ENCODE data around the gene CIAO2A.
"Not testable (repeated sequence)": the region's sequence is repeated elsewhere in the genome, so short reads cannot be mapped to it uniquely, and the experiment has no call there.

The CIAO2A gene

GRCh38 chr15:64111679-64112050 is 18.0 kb upstream of the CIAO2A start:
- DNase-seq: no peak

- no peak for DNase-seq
Observed at GRCh38 chr15:64110950-64111678, 17.5 kb upstream of the CIAO2A start.

GRCh38 chr15:64110108-64110701 is 16.6 kb upstream of the CIAO2A start:
- not testable (repeated sequence) for DNase-seq

- no peak for DNase-seq
Observed at GRCh38 chr15:64107337-64107736, 13.7 kb upstream of the CIAO2A start.

- DNase-seq: no peak
Observed at GRCh38 chr15:64105113-64105704, 11.6 kb upstream of the CIAO2A start.

GRCh38 chr15:64102497-64102896 is 8.9 kb upstream of the CIAO2A start:
- DNase-seq: no peak

- no peak for DNase-seq
Observed at GRCh38 chr15:64100958-64101357, 7.3 kb upstream of the CIAO2A start.

- DNase-seq: no peak
Observed at GRCh38 chr15:64099379-64099778, 5.7 kb upstream of the CIAO2A start.

- DNase-seq: no peak
Observed at GRCh38 chr15:64096668-64097384, 3.2 kb upstream of the CIAO2A start.

- peak; percentile 83 to 97 (median 93) for DNase-seq
Observed at GRCh38 chr15:64095795-64096667, 2.4 kb upstream of the CIAO2A start, which contains the start of gene SNX1. SNX1 (plus strand) TSS chr15:64095982; CDS start chr15:64096014, 32 bp downstream.

- DNase-seq: no peak
Observed at GRCh38 chr15:64095431-64095794, 1.8 kb upstream of the CIAO2A start.

- DNase-seq: peak in 2 of 4 experiments; percentile 4 to 10
Observed at GRCh38 chr15:64092864-64093626, 593 bp downstream of the CIAO2A start.

GRCh38 chr15:64092075-64092820 is 1.4 kb downstream of the CIAO2A start:
- no peak for DNase-seq

GRCh38 chr15:64090527-64090926 is 3.1 kb downstream of the CIAO2A start:
- DNase-seq: no peak

- DNase-seq: no peak
Observed at GRCh38 chr15:64089543-64090280, 3.9 kb downstream of the CIAO2A start.

- DNase-seq: no peak
Observed at GRCh38 chr15:64082757-64083156, 10.9 kb downstream of the CIAO2A start.

- not testable (repeated sequence) for DNase-seq
Observed at GRCh38 chr15:64073496-64073895, 20.1 kb downstream of the CIAO2A start.

GRCh38 chr15:64072812-64073211 is 20.8 kb downstream of the CIAO2A start:
- DNase-seq: no peak

- DNase-seq: no peak
Observed at GRCh38 chr15:64071931-64072765, 21.5 kb downstream of the CIAO2A start.
